SK-N-SH (cell line): ENCODE data around the gene PHOSPHO1. TPM values are rescaled to one million over a fixed set of nuclear protein-coding genes. Genes with fewer than 3 reads are reported as not detected.

Experiments
- CTCF ChIA-PET: fragments of 300-600, 350-600 bp; formaldehyde crosslinking; extraction: SDS; loops from one replicate; lab custom pipeline; 2021; lab: Yijun Ruan, JAX
- POLR2A ChIA-PET: fragments of 350-600 bp; sonication (Branson Sonifier 250); formaldehyde crosslinking; extraction: SDS; loops from one replicate; lab custom pipeline; 2020; ENCODE audit warnings: antibody characterized with exemption, inconsistent platforms; lab: Yijun Ruan, JAX
- DNase-seq: peaks from one replicate; pipeline ENCODE4 v3.0.0; 2012
- H2AFZ ChIP-seq: fragments of 200-600 bp; sonication (generic); 2 replicates; pipeline ENCODE4 v1.8.1; 2016; ENCODE audit warnings: antibody characterized with exemption, mild to moderate bottlenecking, low read depth
- H3F3A ChIP-seq: fragments of 200-600 bp; sonication (generic); replicated peaks from 2 replicates; pipeline ENCODE3; 2016; ENCODE audit warnings: antibody characterized with exemption, mild to moderate bottlenecking; ENCODE audit not compliant: insufficient read depth
- H3K27ac ChIP-seq, 2 experiments: fragments of 200-500 bp in 1 of 2; fragments of 200-600 bp in 1 of 2; sonication (Bioruptor generic) in 1 of 2; sonication (generic), shearing (Covaris generic) in 1 of 2; 2 replicates each; pipeline versions ENCODE4 v1.5.1 to v1.6.1; 2014 to 2016; ENCODE audit warnings: low read depth in 2 of 2, inconsistent platforms in 1 of 2, low read length in 1 of 2, mild to moderate bottlenecking in 1 of 2, mixed read lengths in 1 of 2
- H3K27me3 ChIP-seq: fragments of 200-600 bp; sonication (generic), shearing (Covaris generic); 2 replicates; pipeline ENCODE4 v1.6.1; 2016; ENCODE audit warnings: mixed run types; ENCODE audit not compliant: insufficient read depth
- H3K36me3 ChIP-seq, 2 experiments: fragments of 200-500 bp in 1 of 2; fragments of 200-600 bp in 1 of 2; sonication (Bioruptor generic) in 1 of 2; sonication (generic) in 1 of 2; replicated peaks in 1 of 2; 2 replicates each; pipeline versions ENCODE3 to v1.5.1; 2014 to 2016; ENCODE audit warnings: low read length in 1 of 2, mild to moderate bottlenecking in 1 of 2; ENCODE audit not compliant: insufficient read depth in 2 of 2, control insufficient read depth in 1 of 2
- H3K4me1 ChIP-seq, 2 experiments: fragments of 200-500 bp in 1 of 2; fragments of 200-600 bp in 1 of 2; sonication (Bioruptor generic) in 1 of 2; sonication (generic), shearing (Covaris generic) in 1 of 2; 2 replicates each; pipeline versions ENCODE4 v1.5.1 to v1.6.1; 2014 to 2016; ENCODE audit warnings: low read depth in 1 of 2, low read length in 1 of 2, mixed run types in 1 of 2; ENCODE audit not compliant: insufficient read depth in 2 of 2, control insufficient read depth in 1 of 2
- H3K4me2 ChIP-seq: fragments of 200-600 bp; sonication (generic), shearing (Covaris generic); 2 replicates; pipeline ENCODE4 v1.6.1; 2017; ENCODE audit warnings: mixed run types
- H3K4me3 ChIP-seq, 2 experiments: fragments of 200-500 bp in 1 of 2; fragments of 200-600 bp in 1 of 2; sonication (Bioruptor generic) in 1 of 2; sonication (generic), shearing (Covaris generic) in 1 of 2; 2 replicates each; pipeline versions ENCODE4 v1.5.1 to v1.8.1; 2014 to 2016; ENCODE audit warnings: low read depth in 2 of 2, inconsistent platforms in 1 of 2, low read length in 1 of 2, mild to moderate bottlenecking in 1 of 2, mixed read lengths in 1 of 2, moderate library complexity in 1 of 2
- H3K79me2 ChIP-seq: fragments of 200-600 bp; sonication (generic); 2 replicates; pipeline ENCODE4 v1.8.1; 2017; ENCODE audit warnings: mild to moderate bottlenecking; ENCODE audit not compliant: insufficient read depth
- H3K9ac ChIP-seq: fragments of 200-600 bp; sonication (generic); 2 replicates; pipeline ENCODE4 v1.6.1; 2017; ENCODE audit warnings: mixed run types
- H3K9me2 ChIP-seq: fragments of 200-600 bp; sonication (generic); 2 replicates; pipeline ENCODE4 v1.6.1; 2017; ENCODE audit warnings: mixed run types
- H3K9me3 ChIP-seq: fragments of 200-600 bp; sonication (generic); 2 replicates; pipeline ENCODE4 v1.6.1; 2017; ENCODE audit warnings: mixed run types, mild to moderate bottlenecking, moderate library complexity
- H4K20me1 ChIP-seq: fragments of 200-600 bp; sonication (generic); 2 replicates; pipeline ENCODE4 v1.6.1; 2017; ENCODE audit warnings: mild to moderate bottlenecking, mixed run types; ENCODE audit not compliant: insufficient read depth
- CHD2 ChIP-seq: fragments of 150-350 bp; IDR thresholded peaks from 2 replicates; pipeline ENCODE4 v1.6.1; 2018; ENCODE audit warnings: low read length; ENCODE audit not compliant: partially characterized antibody
- ELF1 ChIP-seq: IDR thresholded peaks from 2 replicates; pipeline ENCODE4 v1.4.0; 2012
- EP300 ChIP-seq, 2 experiments: IDR thresholded peaks; 2 replicates each; pipeline versions ENCODE4 v1.4.0 to v1.6.1; 2012; ENCODE audit warnings: borderline replicate concordance in 1 of 2, low read depth in 1 of 2, low read length in 1 of 2
- FOXJ3 ChIP-seq: sonication (generic); formaldehyde crosslinking; IDR thresholded peaks from 2 replicates; pipeline ENCODE4 v1.5.1; 2020; ENCODE audit warnings: mild to moderate bottlenecking, missing genetic modification reagents
- GABPA ChIP-seq: IDR thresholded peaks from 2 replicates; pipeline ENCODE4 v1.4.0; 2012; ENCODE audit warnings: low read depth, mild to moderate bottlenecking
- GATA2 ChIP-seq: sonication (generic); formaldehyde crosslinking; IDR thresholded peaks from 2 replicates; pipeline ENCODE4 v1.5.0; 2020; ENCODE audit warnings: mild to moderate bottlenecking, missing genetic modification reagents
- JUND ChIP-seq: IDR thresholded peaks from 2 replicates; pipeline ENCODE4 v1.4.0; 2012
- MXI1 ChIP-seq: IDR thresholded peaks from 2 replicates; pipeline ENCODE4 v1.6.1; 2012; ENCODE audit warnings: mild to moderate bottlenecking, low read depth, low read length, improper control_type of control experiment
- NFIC ChIP-seq: IDR thresholded peaks from 2 replicates; pipeline ENCODE4 v1.4.0; 2012; ENCODE audit warnings: borderline replicate concordance
- RAD21 ChIP-seq: IDR thresholded peaks from 2 replicates; pipeline ENCODE4 v1.6.1; 2012; ENCODE audit warnings: mild to moderate bottlenecking, low read length
- SIN3A ChIP-seq: IDR thresholded peaks from 2 replicates; pipeline ENCODE4 v1.6.1; 2012; ENCODE audit warnings: low read depth, mild to moderate bottlenecking, low read length, moderate library complexity, borderline replicate concordance
- SMC3 ChIP-seq: IDR thresholded peaks from 2 replicates; pipeline ENCODE4 v1.6.1; 2012; ENCODE audit warnings: low read depth, low read length, improper control_type of control experiment
- TAF1 ChIP-seq: IDR thresholded peaks from 2 replicates; pipeline ENCODE4 v1.6.1; 2012; ENCODE audit warnings: low read depth, mild to moderate bottlenecking, low read length, moderate library complexity, borderline replicate concordance
- TCF12 ChIP-seq: IDR thresholded peaks from 2 replicates; pipeline ENCODE4 v1.4.0; 2012
- TEAD4 ChIP-seq: IDR thresholded peaks from 2 replicates; pipeline ENCODE4 v1.4.0; 2012; ENCODE audit warnings: mild to moderate bottlenecking, borderline replicate concordance; ENCODE audit not compliant: insufficient read depth
- YY1 ChIP-seq: IDR thresholded peaks from 2 replicates; pipeline ENCODE4 v1.4.0; 2012; ENCODE audit warnings: low read depth, mild to moderate bottlenecking
- WGBS: methylation state at CpG from one replicate; pipeline ENCODE4 v1.1.6; 2017; ENCODE audit warnings: low lambda C conversion rate; 5-methylcytosine and 5-hydroxymethylcytosine counted together
- polyA plus RNA-seq, 3 experiments: library from polyadenylated mRNA; depleted of rRNA; stranded (reverse); fragments of >200 nt; gene quantifications; 2 replicates each; pipeline ENCODE4 v1.2.3, GENCODE V29; 2012
- TF ChIP-seq, protein P1 (sequence below): IDR thresholded peaks from 2 replicates; pipeline ENCODE4; 2012
- TF ChIP-seq, protein P2 (sequence below): IDR thresholded peaks from 2 replicates; pipeline ENCODE4 v1.4.0; 2012; ENCODE audit warnings: low read depth, borderline replicate concordance
- TF ChIP-seq, protein P3 (sequence below): IDR thresholded peaks from 2 replicates; pipeline ENCODE4 v1.4.0; 2012; ENCODE audit warnings: low read depth
- TF ChIP-seq, protein P4 (sequence below): fragments of 150-350 bp; IDR thresholded peaks from 2 replicates; pipeline ENCODE4 v1.6.1; 2016; ENCODE audit warnings: mild to moderate bottlenecking, low read depth, low read length
- TF ChIP-seq, protein P5 (sequence below): fragments of 200-600 bp; sonication (generic); IDR thresholded peaks from 2 replicates; pipeline ENCODE4 v1.6.1; 2017; ENCODE audit warnings: antibody characterized with exemption, mild to moderate bottlenecking, moderate library complexity

The PHOSPHO1 gene
- polyA plus RNA-seq, 1 of the 3 experiments (the other 2 are of a cell fraction): not detected

DNA sequence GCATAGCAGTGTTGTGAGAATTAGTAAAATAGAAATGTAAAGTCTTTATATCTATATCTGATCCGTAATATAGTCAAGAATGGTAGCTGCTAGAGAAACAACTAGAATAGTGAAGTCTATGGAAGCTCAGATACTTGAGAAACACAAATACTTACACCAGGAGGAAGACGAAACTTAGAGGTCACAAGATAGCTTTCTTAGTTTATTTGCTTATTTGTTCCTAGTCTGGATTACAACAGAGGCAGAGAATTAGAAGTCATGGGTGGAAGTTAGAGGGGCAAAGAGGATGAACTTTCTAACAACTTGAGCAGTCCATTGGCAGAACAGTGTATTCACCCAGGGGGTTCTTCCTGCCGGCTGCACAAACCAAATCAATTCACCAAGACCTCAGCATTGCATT lies 34.1 kb downstream of the PHOSPHO1 start:
- H3K4me1 ChIP-seq: no peaks in the 10 kb centered on the region; a peak in 2 of 4 replicates
- no peaks in the 10 kb centered on the region for H4K20me1 ChIP-seq
- no peaks in the 10 kb centered on the region for H3K36me3 ChIP-seq
- 65% methylated on average over 3 of the region's 3 CpGs for WGBS
- peaks cover 27% of the 10 kb centered on the region for H3F3A ChIP-seq
- H3K9ac ChIP-seq: no peak overlapping the region
- H3K4me3 ChIP-seq: no peak overlapping the region
- no peaks in the 10 kb centered on the region for H3K27me3 ChIP-seq
- H2AFZ ChIP-seq: no peak overlapping the region
- ChIA-PET CTCF (interaction anchor here (1.5 to 8.6 kb wide), 3 partner anchors 16 to 31 kb away, joined by 4 to 77 read pairs (median 4); partner anchors contain the start of gene PHOSPHO1), POLR2A (no interaction called here)
- no peaks in the 10 kb centered on the region for H3K9me3 ChIP-seq
- no peaks in the 10 kb centered on the region for H3K79me2 ChIP-seq
- DNase-seq: no peak
- H3K27ac ChIP-seq: no peak overlapping the region
- no peak for TF ChIP-seq YY1
- no peak for TF ChIP-seq ELF1
- TF ChIP-seq, protein P1, sequence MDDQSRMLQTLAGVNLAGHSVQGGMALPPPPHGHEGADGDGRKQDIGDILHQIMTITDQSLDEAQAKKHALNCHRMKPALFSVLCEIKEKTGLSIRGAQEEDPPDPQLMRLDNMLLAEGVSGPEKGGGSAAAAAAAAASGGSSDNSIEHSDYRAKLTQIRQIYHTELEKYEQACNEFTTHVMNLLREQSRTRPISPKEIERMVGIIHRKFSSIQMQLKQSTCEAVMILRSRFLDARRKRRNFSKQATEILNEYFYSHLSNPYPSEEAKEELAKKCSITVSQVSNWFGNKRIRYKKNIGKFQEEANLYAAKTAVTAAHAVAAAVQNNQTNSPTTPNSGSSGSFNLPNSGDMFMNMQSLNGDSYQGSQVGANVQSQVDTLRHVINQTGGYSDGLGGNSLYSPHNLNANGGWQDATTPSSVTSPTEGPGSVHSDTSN: no peak
- TF ChIP-seq RAD21: no peak
- TF ChIP-seq GABPA: no peak
- TF ChIP-seq, protein P2, sequence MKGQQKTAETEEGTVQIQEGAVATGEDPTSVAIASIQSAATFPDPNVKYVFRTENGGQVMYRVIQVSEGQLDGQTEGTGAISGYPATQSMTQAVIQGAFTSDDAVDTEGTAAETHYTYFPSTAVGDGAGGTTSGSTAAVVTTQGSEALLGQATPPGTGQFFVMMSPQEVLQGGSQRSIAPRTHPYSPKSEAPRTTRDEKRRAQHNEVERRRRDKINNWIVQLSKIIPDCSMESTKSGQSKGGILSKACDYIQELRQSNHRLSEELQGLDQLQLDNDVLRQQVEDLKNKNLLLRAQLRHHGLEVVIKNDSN: no peak
- TF ChIP-seq GATA2 (CRISPR knock-in tag): no peak
- TF ChIP-seq, protein P3, sequence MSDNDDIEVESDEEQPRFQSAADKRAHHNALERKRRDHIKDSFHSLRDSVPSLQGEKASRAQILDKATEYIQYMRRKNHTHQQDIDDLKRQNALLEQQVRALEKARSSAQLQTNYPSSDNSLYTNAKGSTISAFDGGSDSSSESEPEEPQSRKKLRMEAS: no peak
- no peak for TF ChIP-seq TEAD4
- no peak for TF ChIP-seq EP300 (IDR thresholded peaks at IDR 0.05; ENCODE audit: borderline replicate concordance in 1 of 2, low read depth in 1 of 2, low read length in 1 of 2)
- TF ChIP-seq MXI1: no peak
- TF ChIP-seq TAF1: no peak
- TF ChIP-seq FOXJ3 (CRISPR knock-in tag): no peak
- no peak for TF ChIP-seq NFIC
- TF ChIP-seq, protein P4, sequence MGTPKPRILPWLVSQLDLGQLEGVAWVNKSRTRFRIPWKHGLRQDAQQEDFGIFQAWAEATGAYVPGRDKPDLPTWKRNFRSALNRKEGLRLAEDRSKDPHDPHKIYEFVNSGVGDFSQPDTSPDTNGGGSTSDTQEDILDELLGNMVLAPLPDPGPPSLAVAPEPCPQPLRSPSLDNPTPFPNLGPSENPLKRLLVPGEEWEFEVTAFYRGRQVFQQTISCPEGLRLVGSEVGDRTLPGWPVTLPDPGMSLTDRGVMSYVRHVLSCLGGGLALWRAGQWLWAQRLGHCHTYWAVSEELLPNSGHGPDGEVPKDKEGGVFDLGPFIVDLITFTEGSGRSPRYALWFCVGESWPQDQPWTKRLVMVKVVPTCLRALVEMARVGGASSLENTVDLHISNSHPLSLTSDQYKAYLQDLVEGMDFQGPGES: no peak
- TF ChIP-seq TCF12: no peak
- no peaks in the 10 kb centered on the region for H3K9me2 ChIP-seq
- H3K4me2 ChIP-seq: no peak overlapping the region

DNA sequence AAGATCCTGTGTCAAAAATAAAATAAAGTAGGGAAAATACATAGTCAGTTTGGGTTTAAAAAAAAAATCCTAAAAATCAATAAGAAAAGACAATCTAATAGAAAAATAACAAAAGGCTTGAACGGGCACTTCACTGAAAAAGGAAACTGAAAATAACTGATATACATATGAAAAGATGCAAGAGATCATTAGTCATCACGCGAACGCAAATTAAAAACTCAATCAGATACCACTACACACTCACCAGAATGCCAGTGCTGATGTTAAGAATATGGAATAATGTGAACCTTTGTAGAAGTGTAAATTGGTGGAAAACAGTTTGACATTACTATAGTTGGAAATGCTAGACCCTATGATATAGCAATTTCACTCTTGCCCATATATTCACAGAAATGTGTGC lies 34.8 kb downstream of the PHOSPHO1 start:
- Histone ChIP-seq H3K27ac (no peak overlapping the region), H3F3A (peaks cover 27% of the 10 kb centered on the region), H3K79me2 (no peaks in the 10 kb centered on the region), H3K9me2 (no peaks in the 10 kb centered on the region), H3K4me2 (no peak overlapping the region), H3K9ac (no peak overlapping the region), H4K20me1 (no peaks in the 10 kb centered on the region), H2AFZ (no peak overlapping the region), H3K36me3 (no peaks in the 10 kb centered on the region), H3K27me3 (no peaks in the 10 kb centered on the region), H3K9me3 (no peaks in the 10 kb centered on the region), H3K4me1 (peaks cover 0 to 2% of the 10 kb centered on the region in 2 experiments; a peak in 2 of 4 replicates), H3K4me3 (no peak overlapping the region)
- POLR2A ChIA-PET: no interaction called here
- DNase-seq: no peak
- WGBS: 59% methylated on average over 4 of the region's 4 CpGs
- CTCF ChIA-PET: interaction anchor here (8.6 kb wide), 1 partner anchor 31 kb away, joined by 77 read pairs; the partner anchor contains the start of gene PHOSPHO1
- TF ChIP-seq, protein P1: no peak
- no peak for TF ChIP-seq TCF12
- no peak for TF ChIP-seq FOXJ3 (CRISPR knock-in tag)
- TF ChIP-seq, protein P2: no peak
- no peak for TF ChIP-seq JUND
- TF ChIP-seq SIN3A: no peak
- TF ChIP-seq, protein P5, sequence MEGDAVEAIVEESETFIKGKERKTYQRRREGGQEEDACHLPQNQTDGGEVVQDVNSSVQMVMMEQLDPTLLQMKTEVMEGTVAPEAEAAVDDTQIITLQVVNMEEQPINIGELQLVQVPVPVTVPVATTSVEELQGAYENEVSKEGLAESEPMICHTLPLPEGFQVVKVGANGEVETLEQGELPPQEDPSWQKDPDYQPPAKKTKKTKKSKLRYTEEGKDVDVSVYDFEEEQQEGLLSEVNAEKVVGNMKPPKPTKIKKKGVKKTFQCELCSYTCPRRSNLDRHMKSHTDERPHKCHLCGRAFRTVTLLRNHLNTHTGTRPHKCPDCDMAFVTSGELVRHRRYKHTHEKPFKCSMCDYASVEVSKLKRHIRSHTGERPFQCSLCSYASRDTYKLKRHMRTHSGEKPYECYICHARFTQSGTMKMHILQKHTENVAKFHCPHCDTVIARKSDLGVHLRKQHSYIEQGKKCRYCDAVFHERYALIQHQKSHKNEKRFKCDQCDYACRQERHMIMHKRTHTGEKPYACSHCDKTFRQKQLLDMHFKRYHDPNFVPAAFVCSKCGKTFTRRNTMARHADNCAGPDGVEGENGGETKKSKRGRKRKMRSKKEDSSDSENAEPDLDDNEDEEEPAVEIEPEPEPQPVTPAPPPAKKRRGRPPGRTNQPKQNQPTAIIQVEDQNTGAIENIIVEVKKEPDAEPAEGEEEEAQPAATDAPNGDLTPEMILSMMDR: no peak
- no peak for TF ChIP-seq SMC3
- no peak for TF ChIP-seq GATA2 (CRISPR knock-in tag)
- TF ChIP-seq CHD2: no peak
- no peak for TF ChIP-seq RAD21
- TF ChIP-seq, protein P3: no peak
